ENCODE results near the gene TRMT61A.

- TF ChIP-seq EZH2 (IDR thresholded peaks at IDR 0.05) (no peak), FOXP2 (optimal IDR thresholded peaks at IDR 0.05; ENCODE audit: control extremely low read depth, extremely low read length, insufficient read depth) (no peak)
These were observed 2.6 kb downstream of the TRMT61A start for GRCh38 chr14:103531421-103532215.

All from SK-N-MC (cell line).